GM19452 (cell line): ENCODE results near the gene SLC29A1.
"Not testable (repeated sequence)": the region's sequence is repeated elsewhere in the genome, so short reads cannot be mapped to it uniquely, and the experiment has no call there.

Experiments used
- ATAC-seq: cut with Tn5 transposase; IDR thresholded peaks from one replicate; pipeline ENCODE4 v1.9.1; 2021; ENCODE audit not compliant: unreplicated experiment

Gene SLC29A1

DNA sequence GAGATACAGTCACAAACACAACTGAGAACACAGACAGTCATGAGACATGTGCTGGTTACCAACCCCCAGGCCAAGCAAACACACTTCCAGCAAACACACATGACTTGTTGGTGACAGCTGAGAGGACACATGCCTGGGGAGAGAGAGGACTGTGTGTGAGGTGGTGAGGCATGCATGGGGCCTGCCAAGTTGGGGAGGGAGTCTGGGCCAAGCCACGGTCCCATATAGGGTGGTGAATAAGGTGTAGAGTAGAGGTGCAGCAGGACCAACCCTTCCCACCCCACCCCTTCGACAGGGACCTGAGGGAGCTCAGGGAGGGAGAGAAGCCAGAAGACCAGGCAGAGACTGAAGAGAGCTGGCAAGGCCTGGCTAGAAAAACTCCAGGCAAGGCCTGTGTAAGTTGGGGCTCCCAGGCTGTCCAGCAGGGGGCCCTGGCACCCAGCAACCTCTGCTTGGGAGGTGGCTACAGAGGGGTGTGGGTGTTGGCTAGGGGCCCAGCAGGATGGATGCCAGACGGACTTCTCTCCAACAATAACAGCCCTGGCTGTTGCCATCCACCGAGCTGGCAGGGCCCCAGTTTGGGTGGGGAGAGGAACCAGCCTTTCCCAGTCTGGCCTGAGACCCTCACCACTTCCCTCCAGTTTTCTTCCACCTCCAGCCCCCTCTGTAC, 2.0 kb upstream of the SLC29A1 start:
- ATAC-seq, result no peak

DNA sequence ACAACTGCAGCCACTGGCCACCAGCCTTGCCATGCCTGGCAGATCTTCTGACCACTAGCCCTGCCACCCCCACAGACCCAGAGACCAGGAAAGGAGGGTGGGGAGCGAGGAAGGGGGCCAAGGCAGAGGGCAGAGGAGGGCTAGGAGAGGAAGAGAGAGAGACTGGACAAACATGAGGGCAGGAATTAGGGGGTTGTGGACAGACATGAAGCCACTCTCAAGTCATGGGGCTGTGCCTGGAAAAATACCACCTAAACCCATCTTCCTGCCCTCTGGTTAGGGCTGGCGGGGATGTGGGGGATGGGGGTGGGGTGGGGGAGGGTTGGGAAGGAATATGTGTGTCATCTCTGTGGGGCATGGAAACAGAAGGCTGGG, 1.4 kb upstream of the SLC29A1 start:
- ATAC-seq, result no peak

DNA sequence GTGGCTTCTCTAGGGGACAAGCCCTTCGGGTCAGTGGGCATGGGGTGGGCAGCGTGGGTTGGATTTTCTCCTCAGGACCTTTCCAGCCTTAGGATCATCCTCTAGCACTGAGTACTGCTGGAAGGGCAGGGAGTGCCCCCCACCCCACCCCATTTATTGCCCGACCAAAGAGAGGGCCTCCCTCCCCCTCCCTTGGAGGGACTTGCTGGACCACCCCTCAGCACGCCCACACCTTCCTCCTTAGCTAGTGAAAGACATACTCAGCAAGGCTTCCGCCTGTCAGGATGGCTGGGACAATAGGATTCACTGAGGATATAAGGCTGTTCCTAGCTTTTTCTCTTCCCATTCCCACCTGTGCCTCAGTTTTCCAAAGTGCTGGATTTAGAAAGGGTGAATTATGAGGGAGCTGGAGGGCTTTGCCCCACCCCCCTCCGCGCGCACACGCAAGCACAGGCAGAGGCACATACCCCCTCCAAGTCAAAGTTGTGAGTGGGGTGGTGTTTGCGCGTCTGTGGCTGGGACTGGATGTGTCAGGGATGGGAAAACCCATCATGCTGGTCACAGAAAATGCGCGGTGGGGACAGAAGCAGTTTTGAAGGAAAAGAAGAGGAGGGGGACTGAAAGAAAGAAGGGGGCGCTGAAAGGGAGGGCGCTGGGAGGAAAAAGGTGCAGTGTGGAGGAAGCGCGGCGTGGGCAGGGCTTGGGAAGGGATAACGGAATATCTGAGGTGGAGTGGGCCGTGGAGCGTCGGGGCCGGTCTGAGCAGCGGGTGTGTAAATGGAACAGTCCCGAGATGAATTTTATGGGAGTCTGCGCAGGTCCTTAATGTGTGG, 693 bp upstream of the SLC29A1 start:
- ATAC-seq, result no peak

DNA sequence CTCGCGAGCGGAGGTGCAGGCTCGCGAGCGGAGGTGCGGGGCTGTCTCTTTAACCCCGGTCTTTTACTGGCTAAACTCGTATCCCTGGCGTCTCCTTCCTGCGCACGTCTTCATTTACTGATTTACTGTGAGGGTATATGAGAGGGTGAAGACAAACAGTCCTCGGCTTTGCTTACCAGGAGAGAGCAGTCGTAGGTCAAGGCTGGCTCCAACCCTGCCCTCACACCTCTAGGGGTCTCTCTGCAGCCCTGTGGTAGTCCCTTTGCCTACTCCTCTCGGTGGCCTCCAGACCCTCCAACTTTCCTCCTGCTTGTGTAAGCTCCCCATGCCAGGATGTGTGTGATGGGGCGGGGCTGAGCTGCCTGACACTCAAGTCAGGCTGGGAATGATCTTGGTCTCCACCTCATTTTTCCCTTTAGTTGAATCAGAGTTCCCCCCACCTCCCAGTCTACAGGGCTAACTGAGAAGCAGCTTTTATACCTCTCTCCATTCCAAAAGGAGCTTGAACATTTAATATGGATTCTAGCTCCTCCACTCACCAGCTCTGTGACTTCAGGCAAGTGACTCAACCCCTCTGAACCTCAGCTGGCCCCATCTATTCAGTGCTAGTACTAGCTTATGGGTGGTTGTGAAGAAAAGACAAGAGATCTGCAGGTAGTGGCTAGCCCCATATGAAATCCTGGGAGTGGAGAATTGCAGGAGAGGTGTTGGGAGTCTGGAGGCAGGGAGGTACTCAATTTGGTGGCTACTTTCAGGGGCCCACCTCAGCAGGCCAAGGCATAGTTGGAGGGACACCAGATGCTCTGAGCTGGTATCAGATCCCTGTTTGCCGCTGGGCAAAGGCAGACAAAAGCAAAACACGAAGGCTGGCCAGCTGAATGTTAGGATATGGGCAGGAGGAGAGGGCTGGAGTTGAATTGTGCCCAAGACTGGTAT, 902 bp downstream of the SLC29A1 start:
- no peak for ATAC-seq

DNA sequence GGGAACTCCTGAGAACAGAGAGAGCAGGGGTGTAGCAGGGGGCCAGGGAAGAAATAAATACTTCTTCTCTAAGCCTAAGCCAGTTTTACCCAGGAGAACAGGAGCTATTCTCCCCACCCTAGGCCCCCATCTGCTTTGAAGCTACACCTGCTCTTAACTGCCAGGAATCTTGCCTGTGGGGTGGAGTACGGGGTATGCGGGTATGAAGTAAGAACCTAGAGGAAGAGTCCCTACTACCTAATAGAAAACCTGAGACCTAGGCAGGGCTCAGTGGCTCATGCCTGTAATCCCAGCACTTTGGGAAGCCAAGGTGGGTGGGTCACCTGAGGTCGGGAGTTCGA, 1.5 kb downstream of the SLC29A1 start:
- no peak for ATAC-seq

DNA sequence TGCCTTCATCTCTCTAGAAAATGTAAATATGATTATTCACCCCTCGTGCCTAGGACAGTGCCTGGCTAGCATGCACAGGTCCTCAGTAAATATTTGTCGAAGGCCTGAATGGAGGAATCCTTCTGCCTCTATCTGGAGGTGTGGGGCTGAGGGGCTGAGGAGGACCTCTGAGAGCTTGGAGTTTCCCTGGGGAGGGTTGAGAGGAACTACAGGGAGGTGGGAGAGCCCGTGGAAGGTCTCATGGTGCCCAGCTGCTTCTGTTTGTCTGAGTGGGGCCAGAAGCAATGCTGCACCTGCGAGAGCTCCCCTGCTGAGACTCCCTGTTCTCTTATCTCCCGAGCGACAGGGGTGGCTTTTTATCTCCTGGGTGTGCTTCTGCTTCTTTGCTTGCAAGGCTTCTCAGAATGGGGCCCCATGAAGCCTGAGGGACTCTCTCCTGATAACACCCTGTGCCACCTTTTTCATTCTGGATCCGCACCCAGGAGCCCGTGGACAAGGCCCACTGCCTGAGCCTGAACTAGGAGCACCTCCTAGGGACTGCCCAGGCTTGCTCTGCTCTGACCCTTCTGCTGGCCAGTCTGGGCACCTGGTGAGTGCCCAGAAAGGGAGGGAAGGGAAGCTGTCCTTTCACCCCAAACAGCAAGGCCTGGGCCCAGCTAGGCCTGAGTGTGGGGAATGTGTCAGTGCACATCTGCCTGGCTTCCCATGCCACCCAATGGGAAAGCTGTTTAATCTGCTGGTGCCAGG, 2.4 kb downstream of the SLC29A1 start:
- ATAC-seq, result no peak

DNA sequence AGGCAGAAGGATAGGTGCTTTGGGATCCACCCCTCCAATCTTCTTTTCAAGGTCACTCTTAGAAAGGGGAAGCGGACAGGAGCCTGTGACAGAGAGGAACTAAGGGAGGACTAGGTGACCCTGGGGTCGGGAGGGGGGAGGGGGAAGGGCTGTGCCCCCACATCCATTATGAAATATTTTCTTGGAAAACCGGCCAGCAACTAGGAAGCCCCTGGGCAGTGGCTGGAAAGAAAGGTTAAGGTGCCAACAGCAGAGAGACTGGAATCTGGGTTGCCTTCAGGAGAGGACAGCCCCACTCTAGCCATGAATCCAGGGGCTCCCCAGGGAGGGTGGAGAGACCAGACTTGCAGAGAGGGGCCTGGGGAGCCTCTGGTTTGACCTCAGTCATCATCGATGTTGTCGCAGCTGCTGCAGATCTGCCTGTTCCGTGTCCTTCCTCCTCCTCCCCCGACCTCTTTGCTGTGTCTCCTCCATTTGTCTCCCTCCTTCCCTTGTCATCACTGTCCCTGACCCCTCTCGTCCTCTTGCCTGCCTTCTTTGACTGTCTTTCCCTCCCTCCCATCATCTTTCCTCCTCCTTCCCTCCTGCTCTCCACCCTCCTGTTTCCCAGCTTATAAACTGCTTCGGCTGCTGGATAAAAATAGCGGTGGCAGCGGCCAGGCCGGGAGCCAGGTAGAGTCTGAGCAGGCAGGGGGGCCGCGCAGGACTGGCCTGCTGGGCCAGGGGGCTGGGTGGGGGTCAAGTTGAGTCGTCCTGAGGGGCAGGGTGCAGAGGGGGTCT, 3.2 kb downstream of the SLC29A1 start:
- no peak for ATAC-seq

DNA sequence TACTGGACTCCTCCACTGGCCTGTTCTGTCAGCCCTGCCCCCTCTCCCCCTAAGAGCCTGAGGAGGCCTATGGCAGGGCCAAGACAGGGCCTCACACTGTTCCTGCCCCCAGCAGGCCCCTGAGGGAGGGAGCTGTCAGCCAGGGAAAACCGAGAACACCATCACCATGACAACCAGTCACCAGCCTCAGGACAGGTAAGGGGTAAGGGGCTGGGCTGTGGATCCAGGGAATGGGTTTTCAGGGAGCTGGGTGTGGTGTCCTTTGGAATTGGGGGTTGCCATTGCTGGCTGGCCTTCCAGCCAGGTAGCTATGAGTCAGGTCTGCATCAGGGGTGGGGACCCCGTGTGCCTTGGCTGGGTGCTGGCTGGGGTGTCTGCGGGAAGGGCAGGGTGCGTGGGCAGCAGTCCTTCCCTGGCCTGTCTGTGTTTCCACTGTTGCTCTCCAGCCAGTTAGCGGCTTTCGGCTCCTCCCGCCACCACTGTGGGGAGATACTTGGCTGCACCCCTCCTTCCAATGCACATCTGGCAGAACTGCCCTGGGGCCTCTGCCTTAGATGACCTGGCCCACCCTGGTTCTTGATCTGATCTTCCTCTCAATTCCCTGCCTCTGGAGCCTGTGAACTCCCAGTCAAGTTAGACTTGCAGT, 3.9 kb downstream of the SLC29A1 start:
- ATAC-seq, result no peak

DNA sequence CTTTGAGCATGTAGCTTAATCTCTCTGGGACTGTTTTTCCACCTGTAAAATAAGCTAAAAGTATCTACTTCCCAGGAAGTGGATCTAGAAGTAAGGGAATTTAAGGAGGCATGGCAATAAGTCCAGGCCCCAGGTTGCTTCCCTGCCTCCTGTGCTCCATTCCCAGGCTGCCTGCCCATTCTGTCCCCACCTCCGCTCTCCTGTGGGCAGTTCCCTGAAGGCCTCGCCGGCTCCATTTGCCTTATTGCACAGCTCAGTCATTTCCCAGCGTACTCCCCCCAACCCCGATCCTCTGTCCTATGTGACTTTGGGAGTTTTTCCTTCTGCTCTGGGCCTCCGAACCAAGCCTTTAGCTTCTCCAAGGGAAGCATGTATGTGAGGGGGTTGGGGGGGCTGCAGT, 4.6 kb downstream of the SLC29A1 start:
- no peak for ATAC-seq

DNA sequence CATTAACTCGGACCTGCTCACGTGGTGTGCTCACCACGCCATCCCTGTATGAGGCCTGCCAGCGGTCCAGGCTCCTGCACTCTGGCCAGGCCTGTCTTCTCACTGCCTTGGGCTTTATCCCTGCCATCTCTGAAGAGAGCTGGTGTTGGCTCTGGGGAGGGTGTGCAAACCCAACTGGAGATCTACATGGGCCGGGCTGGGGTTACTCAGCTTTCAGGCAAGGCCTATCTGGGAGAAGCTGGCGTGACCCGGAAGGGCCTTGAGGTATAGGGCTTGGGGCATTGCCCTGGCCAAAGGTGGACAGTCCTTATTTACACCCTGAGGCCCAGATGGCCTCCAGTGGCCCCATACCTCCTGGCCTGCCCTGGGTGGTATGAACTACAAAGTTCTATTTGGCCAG, 5.0 kb downstream of the SLC29A1 start:
- no peak for ATAC-seq

DNA sequence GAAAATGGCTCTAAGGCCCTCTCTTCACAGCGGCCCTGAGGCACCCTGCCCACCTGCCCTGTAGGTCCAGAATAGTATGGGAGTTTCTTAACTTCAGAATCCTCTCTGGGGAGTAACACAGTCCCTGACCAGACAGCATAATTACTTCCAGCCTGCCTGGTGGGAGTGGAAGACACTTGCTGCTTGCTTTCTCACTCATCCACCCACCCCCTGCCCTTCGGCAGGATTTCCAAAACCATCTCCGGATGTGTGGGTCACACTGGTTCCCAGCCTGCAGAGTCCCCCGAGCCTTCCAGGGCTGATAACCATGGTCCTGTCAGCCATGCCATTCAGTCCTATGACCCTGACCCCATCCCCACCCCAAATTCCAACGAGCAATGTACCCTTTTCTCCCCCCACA, 5.4 kb downstream of the SLC29A1 start:
- ATAC-seq, result no peak

DNA sequence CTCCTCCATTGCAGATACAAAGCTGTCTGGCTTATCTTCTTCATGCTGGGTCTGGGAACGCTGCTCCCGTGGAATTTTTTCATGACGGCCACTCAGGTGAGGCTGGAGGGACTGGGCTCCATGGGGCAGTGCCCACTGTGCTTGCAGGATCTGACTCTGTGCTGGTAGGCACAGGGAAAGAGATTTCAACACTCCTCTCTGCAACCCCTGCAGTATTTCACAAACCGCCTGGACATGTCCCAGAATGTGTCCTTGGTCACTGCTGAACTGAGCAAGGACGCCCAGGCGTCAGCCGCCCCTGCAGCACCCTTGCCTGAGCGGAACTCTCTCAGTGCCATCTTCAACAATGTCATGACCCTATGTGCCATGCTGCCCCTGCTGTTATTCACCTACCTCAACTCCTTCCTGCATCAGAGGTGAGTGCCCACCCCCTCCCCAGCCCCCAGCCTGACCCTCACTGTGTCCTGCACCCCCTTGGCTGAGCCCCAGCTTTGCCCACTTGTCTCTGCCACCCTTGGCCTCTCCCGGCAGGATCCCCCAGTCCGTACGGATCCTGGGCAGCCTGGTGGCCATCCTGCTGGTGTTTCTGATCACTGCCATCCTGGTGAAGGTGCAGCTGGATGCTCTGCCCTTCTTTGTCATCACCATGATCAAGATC, 6.1 kb downstream of the SLC29A1 start:
- ATAC-seq, result no peak

DNA sequence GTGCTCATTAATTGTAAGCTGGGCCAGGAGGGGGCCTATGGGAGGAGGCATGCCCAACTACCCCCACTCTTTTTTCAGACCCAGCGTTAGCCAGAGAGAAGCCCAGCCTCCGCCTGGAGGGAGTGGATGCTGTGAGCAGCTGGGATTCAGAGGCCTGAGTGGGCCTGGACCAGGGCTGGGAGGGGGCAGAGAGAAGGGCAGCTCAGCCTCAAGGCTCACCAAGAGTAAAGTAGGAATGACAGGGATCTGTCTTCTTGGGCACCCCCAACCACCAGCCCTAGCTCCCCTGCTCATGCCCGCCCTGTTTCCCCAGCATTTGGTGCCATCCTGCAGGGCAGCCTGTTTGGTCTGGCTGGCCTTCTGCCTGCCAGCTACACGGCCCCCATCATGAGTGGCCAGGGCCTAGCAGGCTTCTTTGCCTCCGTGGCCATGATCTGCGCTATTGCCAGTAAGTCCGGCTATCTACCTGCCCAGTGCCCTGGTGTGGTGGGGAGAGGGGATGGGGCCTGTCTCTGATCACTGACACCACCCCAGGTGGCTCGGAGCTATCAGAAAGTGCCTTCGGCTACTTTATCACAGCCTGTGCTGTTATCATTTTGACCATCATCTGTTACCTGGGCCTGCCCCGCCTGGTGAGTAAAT, 6.8 kb downstream of the SLC29A1 start:
- ATAC-seq, result no peak

DNA sequence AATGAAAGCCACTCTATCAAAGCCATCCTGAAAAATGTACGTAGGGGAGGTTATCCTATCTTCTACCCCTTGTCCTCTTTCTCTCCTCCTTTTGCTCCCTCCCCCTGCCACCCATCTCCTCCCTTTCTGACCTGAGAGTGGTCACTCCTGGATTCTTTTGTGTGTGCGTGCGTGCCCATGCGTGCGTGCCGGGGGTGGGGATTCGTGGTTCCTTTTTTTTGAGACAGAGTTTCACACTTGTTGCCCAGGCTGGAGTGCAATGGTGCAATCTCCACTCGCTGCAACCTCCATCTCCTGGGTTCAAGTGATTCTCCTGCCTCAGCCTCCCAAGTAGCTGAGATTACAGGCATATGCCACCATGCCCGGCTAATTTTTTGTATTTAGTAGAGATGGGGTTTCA, 8.0 kb downstream of the SLC29A1 start:
- ATAC-seq, result not testable (repeated sequence)

DNA sequence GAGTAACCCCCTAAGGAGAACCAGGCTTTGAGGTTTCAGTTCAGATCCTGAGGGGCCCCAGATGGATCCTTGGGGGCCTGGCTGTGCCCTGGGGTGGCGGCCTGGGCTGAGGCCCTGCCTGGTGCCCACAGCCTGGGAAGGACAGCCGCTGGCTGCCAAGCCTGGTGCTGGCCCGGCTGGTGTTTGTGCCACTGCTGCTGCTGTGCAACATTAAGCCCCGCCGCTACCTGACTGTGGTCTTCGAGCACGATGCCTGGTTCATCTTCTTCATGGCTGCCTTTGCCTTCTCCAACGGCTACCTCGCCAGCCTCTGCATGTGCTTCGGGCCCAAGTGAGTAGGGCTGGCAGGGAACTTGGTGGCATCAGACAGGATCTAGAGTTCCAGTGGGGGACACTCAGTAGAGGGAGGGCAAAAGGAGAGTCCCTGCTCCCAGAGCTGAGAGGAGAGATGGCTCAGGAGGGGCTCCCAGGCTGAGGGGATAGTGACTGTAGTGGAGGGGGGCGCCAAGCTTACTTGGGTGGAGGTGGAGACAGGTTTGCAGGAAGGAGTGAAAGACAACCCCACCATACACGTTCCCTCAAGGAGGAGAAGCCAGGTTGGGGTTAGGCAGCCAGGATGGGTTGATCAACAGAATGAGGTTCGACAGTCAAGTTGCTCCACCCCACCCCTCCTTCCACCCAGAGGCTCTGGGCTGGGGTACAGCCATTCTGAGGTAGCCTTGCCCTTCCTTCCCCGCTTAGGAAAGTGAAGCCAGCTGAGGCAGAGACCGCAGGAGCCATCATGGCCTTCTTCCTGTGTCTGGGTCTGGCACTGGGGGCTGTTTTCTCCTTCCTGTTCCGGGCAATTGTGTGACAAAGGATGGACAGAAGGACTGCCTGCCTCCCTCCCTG, 9.5 kb downstream of the SLC29A1 start:
- ATAC-seq, result no peak

DNA sequence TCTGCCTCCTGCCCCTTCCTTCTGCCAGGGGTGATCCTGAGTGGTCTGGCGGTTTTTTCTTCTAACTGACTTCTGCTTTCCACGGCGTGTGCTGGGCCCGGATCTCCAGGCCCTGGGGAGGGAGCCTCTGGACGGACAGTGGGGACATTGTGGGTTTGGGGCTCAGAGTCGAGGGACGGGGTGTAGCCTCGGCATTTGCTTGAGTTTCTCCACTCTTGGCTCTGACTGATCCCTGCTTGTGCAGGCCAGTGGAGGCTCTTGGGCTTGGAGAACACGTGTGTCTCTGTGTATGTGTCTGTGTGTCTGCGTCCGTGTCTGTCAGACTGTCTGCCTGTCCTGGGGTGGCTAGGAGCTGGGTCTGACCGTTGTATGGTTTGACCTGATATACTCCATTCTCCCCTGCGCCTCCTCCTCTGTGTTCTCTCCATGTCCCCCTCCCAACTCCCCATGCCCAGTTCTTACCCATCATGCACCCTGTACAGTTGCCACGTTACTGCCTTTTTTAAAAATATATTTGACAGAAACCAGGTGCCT, 10.2 kb downstream of the SLC29A1 start:
- ATAC-seq, result no peak
